Measurements from ENCODE around the gene PML.

PML gene

GRCh38 chr15:73985101-73985873 is 9.2 kb upstream of the PML start:
- DNase-seq (ENCODE audit: low spot score), result no peak

GRCh38 chr15:73986055-73986775 is 8.3 kb upstream of the PML start:
- no peak for DNase-seq (ENCODE audit: low spot score)

GRCh38 chr15:73986776-73987056 is 7.8 kb upstream of the PML start:
- DNase-seq (ENCODE audit: low spot score), result no peak

GRCh38 chr15:73987250-73987649 is 7.3 kb upstream of the PML start:
- no peak for DNase-seq (ENCODE audit: low spot score)

- DNase-seq (ENCODE audit: low spot score), result no peak
These were observed 6.7 kb upstream of the PML start for GRCh38 chr15:73987681-73988444.

GRCh38 chr15:73988445-73988969 is 6.0 kb upstream of the PML start:
- no peak for DNase-seq (ENCODE audit: low spot score)

GRCh38 chr15:73989001-73989798 is 5.3 kb upstream of the PML start:
- DNase-seq (ENCODE audit: low spot score), result no peak

GRCh38 chr15:73990250-73991005 is 4.1 kb upstream of the PML start:
- no peak for DNase-seq (ENCODE audit: low spot score)

GRCh38 chr15:73991260-73991659 is 3.3 kb upstream of the PML start:
- peak; percentile 30 for DNase-seq (ENCODE audit: low spot score)

GRCh38 chr15:73991726-73992593 is 2.6 kb upstream of the PML start, which contains the start of gene STOML1:
TSS of gene STOML1 (minus strand) at chr15:73992295. CDS start at chr15:73992223, 72 bp downstream.
- DNase-seq (ENCODE audit: low spot score), result peak; percentile 99

- DNase-seq (ENCODE audit: low spot score), result no peak
These were observed 2.0 kb upstream of the PML start for GRCh38 chr15:73992594-73992898.

GRCh38 chr15:73993211-73993994 is 1.1 kb upstream of the PML start:
- no peak for DNase-seq (ENCODE audit: low spot score)

GRCh38 chr15:73994912-73995622 is 551 bp downstream of the PML start:
- peak; percentile 25 for DNase-seq (ENCODE audit: low spot score)

GRCh38 chr15:73996267-73996666 is 1.8 kb downstream of the PML start:
- no peak for DNase-seq (ENCODE audit: low spot score)

- no peak for DNase-seq (ENCODE audit: low spot score)
These were observed 2.4 kb downstream of the PML start for GRCh38 chr15:73996939-73997338.

- DNase-seq (ENCODE audit: low spot score), result peak; percentile 16
These were observed 3.5 kb downstream of the PML start for GRCh38 chr15:73997986-73998385.

GRCh38 chr15:74006774-74007639 is 12.5 kb downstream of the PML start:
- DNase-seq (ENCODE audit: low spot score), result no peak

All from D341Med (cell line).